IMR-90 (cell line): ENCODE measurements around the gene SEZ6L. TPM values are rescaled to one million over a fixed set of nuclear protein-coding genes. Genes with fewer than 3 reads are reported as not detected.

Experiments used
- ATAC-seq: fragments of 200-7000 bp; cut with Tn5 transposase; 2 replicates; pipeline ENCODE4 v1.9.1; 2020; ENCODE audit warnings: low read depth, mild to moderate bottlenecking, moderate library complexity
- BruUV-seq: library from RNA; stranded (reverse); fragments of 400-500 nt; replicated peaks from 2 replicates; lab custom pipeline; 2021; lab: Mats Ljungman, UMichigan
- CTCF ChIA-PET: fragments of 300-600 bp; formaldehyde crosslinking; extraction: SDS; loops from one replicate; lab custom pipeline; 2021; ENCODE audit warnings: antibody characterized with exemption; lab: Yijun Ruan, JAX
- POLR2A ChIA-PET: fragments of 300-600 bp; sonication (Branson Sonifier 250); formaldehyde crosslinking; loops from one replicate; lab custom pipeline; 2022; ENCODE audit warnings: antibody characterized with exemption; ENCODE audit not compliant: unreplicated experiment; lab: Charles Lee
- DNase-seq: peaks from one replicate; pipeline ENCODE4 v3.0.0; 2013
- H2AFZ ChIP-seq: replicated peaks from 2 replicates; pipeline ENCODE3; 2013; ENCODE audit warnings: low read length, mild to moderate bottlenecking; ENCODE audit not compliant: poor library complexity
- H2AK5ac ChIP-seq: 2 replicates; pipeline ENCODE4 v1.6.1; 2013; ENCODE audit warnings: low read depth, low read length, inconsistent platforms
- H2AK9ac ChIP-seq: replicated peaks from 2 replicates; pipeline ENCODE3; 2013; ENCODE audit warnings: mild to moderate bottlenecking, low read depth, low read length, moderate library complexity; ENCODE audit not compliant: poor library complexity
- H2BK120ac ChIP-seq: 2 replicates; pipeline ENCODE4 v1.6.1; 2013; ENCODE audit warnings: low read depth, low read length, inconsistent platforms
- H2BK15ac ChIP-seq: 3 replicates; pipeline ENCODE4 v1.6.1; 2013; ENCODE audit warnings: low read depth, low read length, inconsistent platforms
- H2BK20ac ChIP-seq: 2 replicates; pipeline ENCODE4 v1.6.1; 2013; ENCODE audit warnings: low read depth, mild to moderate bottlenecking, inconsistent platforms, low read length, moderate library complexity
- H2BK5ac ChIP-seq: 2 replicates; pipeline ENCODE4 v1.6.1; 2013; ENCODE audit warnings: mild to moderate bottlenecking, low read depth, low read length, inconsistent platforms; ENCODE audit not compliant: poor library complexity, severe bottlenecking
- H3K14ac ChIP-seq: replicated peaks from 2 replicates; pipeline ENCODE4 v1.6.1; 2013; ENCODE audit warnings: low read depth, low read length, inconsistent platforms
- H3K18ac ChIP-seq: 2 replicates; pipeline ENCODE4 v1.6.1; 2013; ENCODE audit warnings: low read depth, low read length, control low read depth
- H3K23ac ChIP-seq: 2 replicates; pipeline ENCODE4 v1.6.1; 2013; ENCODE audit warnings: low read depth, low read length, inconsistent platforms
- H3K27ac ChIP-seq: 2 replicates; pipeline ENCODE4 v1.5.1; 2013; ENCODE audit warnings: mild to moderate bottlenecking, control low read depth, low read length; ENCODE audit not compliant: insufficient read depth
- H3K27me3 ChIP-seq: 2 replicates; pipeline ENCODE4 v1.6.1; 2013; ENCODE audit warnings: low read length; ENCODE audit not compliant: control insufficient read depth, insufficient read depth
- H3K36me3 ChIP-seq: 2 replicates; pipeline ENCODE4 v1.6.1; 2013; ENCODE audit warnings: low read length, mixed read lengths; ENCODE audit not compliant: control insufficient read depth, insufficient read depth
- H3K4ac ChIP-seq: 2 replicates; pipeline ENCODE4 v1.6.1; 2013; ENCODE audit warnings: low read depth, low read length, inconsistent platforms
- H3K4me1 ChIP-seq: 2 replicates; pipeline ENCODE4 v1.6.1; 2013; ENCODE audit warnings: low read length, mixed read lengths; ENCODE audit not compliant: control insufficient read depth, insufficient read depth
- H3K4me2 ChIP-seq: 2 replicates; pipeline ENCODE4 v1.6.1; 2013; ENCODE audit warnings: low read depth, mild to moderate bottlenecking, control low read depth, low read length, moderate library complexity
- H3K4me3 ChIP-seq: 2 replicates; pipeline ENCODE4 v1.5.1; 2013; ENCODE audit warnings: low read depth, mild to moderate bottlenecking, control low read depth, low read length, moderate library complexity; ENCODE audit not compliant: insufficient read depth
- H3K56ac ChIP-seq: 2 replicates; pipeline ENCODE4 v1.6.1; 2013; ENCODE audit warnings: low read length, inconsistent platforms; ENCODE audit not compliant: insufficient read depth; ENCODE audit errors: extremely low read depth
- H3K79me1 ChIP-seq, 2 experiments: 2 replicates each; pipeline ENCODE4 v1.6.1; 2013; ENCODE audit warnings: low read length in 2 of 2, inconsistent platforms in 1 of 2, low read depth in 1 of 2
- H3K9ac ChIP-seq: 2 replicates; pipeline ENCODE4 v1.6.1; 2013; ENCODE audit warnings: low read depth, low read length, control low read depth
- H3K9me1 ChIP-seq: 2 replicates; pipeline ENCODE4 v1.6.1; 2013; ENCODE audit warnings: low read length, inconsistent platforms; ENCODE audit not compliant: insufficient read depth
- H3K9me3 ChIP-seq: 2 replicates; pipeline ENCODE4 v1.6.1; 2013; ENCODE audit warnings: low read length; ENCODE audit not compliant: control insufficient read depth, insufficient read depth
- H4K20me1 ChIP-seq: 2 replicates; pipeline ENCODE4 v1.6.1; 2013; ENCODE audit warnings: low read length, inconsistent platforms; ENCODE audit not compliant: insufficient read depth
- H4K5ac ChIP-seq: 2 replicates; pipeline ENCODE4 v1.6.1; 2013; ENCODE audit warnings: mild to moderate bottlenecking, low read depth, low read length, control low read depth
- H4K8ac ChIP-seq, 2 experiments: 2 replicates each; pipeline ENCODE4 v1.6.1; 2013; ENCODE audit warnings: low read depth in 2 of 2, low read length in 2 of 2, control low read depth in 1 of 2, inconsistent platforms in 1 of 2
- H4K91ac ChIP-seq: 2 replicates; pipeline ENCODE4 v1.6.1; 2013; ENCODE audit warnings: low read depth, low read length, inconsistent platforms; ENCODE audit not compliant: insufficient read depth
- BHLHE40 ChIP-seq: fragments of 150-350 bp; IDR thresholded peaks from 2 replicates; pipeline ENCODE4 v1.6.1; 2016; ENCODE audit warnings: mild to moderate bottlenecking, low read depth, low read length
- FOS ChIP-seq: fragments of 150-350 bp; IDR thresholded peaks from 2 replicates; pipeline ENCODE4 v1.6.1; 2016; ENCODE audit warnings: low read depth, low read length
- MAFK ChIP-seq: IDR thresholded peaks from 2 replicates; pipeline ENCODE4 v1.6.1; 2012; ENCODE audit warnings: low read depth, low read length, improper control_type of control experiment
- NFE2L2 ChIP-seq: fragments of 150-350 bp; IDR thresholded peaks from 2 replicates; pipeline ENCODE4 v1.6.1; 2016; ENCODE audit warnings: low read depth, mild to moderate bottlenecking, low read length
- RFX5 ChIP-seq: IDR thresholded peaks from 2 replicates; pipeline ENCODE4 v1.8.0; 2012; ENCODE audit warnings: low read depth, mild to moderate bottlenecking, low read length, moderate library complexity
- SMC3 ChIP-seq: fragments of 150-350 bp; IDR thresholded peaks from 2 replicates; pipeline ENCODE4 v1.6.1; 2016; ENCODE audit warnings: low read depth, mild to moderate bottlenecking, antibody characterized with exemption, low read length, moderate library complexity
- WGBS, 2 experiments: methylation state at CpG; one replicate each; pipeline versions ENCODE4 v1.1.5 to v1.1.7; 2013; ENCODE audit warnings: missing lambda C conversion rate in 2 of 2; ENCODE audit not compliant: insufficient read length in 1 of 2; ENCODE audit errors: extremely low coverage in 2 of 2; 5-methylcytosine and 5-hydroxymethylcytosine counted together
- dilution Hi-C: fragments of 300-500 bp; cut with HindIII; formaldehyde crosslinking; loops from one replicate; pipeline ENCODE4 v1.14.3; 2018; ENCODE audit warnings: low sequenced_read_pairs; ENCODE audit not compliant: unreplicated experiment
- in situ Hi-C: fragments of 300-500 bp; cut with MboI; formaldehyde crosslinking; loops from 3 replicates; pipeline ENCODE4 v1.14.3; 2019; ENCODE audit warnings: low sequenced_read_pairs, inconsistent platforms, mixed read lengths
- intact Hi-C: fragments of 100-400 bp; cut with micrococcal nuclease; formaldehyde crosslinking; loops from 2 replicates; pipeline ENCODE4 v1.10.0; 2022
- polyA plus RNA-seq, 3 experiments: library from polyadenylated mRNA; depleted of rRNA; stranded (reverse); fragments of >200 nt; gene quantifications; 2 replicates each; pipeline ENCODE4 v1.2.3, GENCODE V29; 2012; ENCODE audit warnings: low replicate concordance in 1 of 3
- total RNA-seq: library from RNA; depleted of rRNA; stranded (reverse); fragments of >200 nt; gene quantifications from 2 replicates; pipeline ENCODE4 v1.2.3, GENCODE V29; 2012
- TF ChIP-seq, protein P1 (sequence below): conservative IDR thresholded peaks from 2 replicates; pipeline ENCODE4 v1.5.1; 2012; ENCODE audit warnings: mild to moderate bottlenecking, low read depth, low read length, improper control_type of control experiment
- TF ChIP-seq, protein P2 (sequence below): fragments of 150-350 bp; IDR thresholded peaks from 2 replicates; pipeline ENCODE4 v1.6.1; 2016; ENCODE audit warnings: low read depth, mild to moderate bottlenecking, low read length, moderate library complexity, borderline replicate concordance

Gene SEZ6L
- total and polyA plus RNA-seq, 2 of the 4 experiments (the other 2 are of a cell fraction), result not detected

DNA sequence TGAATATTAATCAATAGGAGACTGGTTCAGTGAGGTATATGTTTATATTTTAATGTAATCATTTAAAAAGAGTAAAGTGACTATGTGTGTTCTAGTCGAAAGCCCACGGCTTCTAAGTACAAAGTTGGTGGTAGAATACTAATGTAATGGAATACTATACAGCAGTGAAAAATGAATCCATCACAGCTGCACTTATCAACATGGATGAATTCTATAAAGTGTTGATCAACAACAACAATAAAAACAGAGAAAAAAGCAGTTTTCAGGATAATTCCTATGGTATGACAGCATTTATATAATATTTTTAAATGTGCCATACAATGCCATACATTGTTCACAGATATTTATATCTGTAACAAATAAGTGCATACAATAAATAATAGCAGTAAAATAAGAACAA is 114.1 kb downstream of the SEZ6L start:
- no peak overlapping the region for H2BK120ac ChIP-seq
- dilution Hi-C loops, result no loop called here
- TF ChIP-seq FOS (no peak), BHLHE40 (no peak), NFE2L2 (no peak), RFX5 (no peak), MAFK (no peak), SMC3 (no peak)
- TF ChIP-seq, protein P1, sequence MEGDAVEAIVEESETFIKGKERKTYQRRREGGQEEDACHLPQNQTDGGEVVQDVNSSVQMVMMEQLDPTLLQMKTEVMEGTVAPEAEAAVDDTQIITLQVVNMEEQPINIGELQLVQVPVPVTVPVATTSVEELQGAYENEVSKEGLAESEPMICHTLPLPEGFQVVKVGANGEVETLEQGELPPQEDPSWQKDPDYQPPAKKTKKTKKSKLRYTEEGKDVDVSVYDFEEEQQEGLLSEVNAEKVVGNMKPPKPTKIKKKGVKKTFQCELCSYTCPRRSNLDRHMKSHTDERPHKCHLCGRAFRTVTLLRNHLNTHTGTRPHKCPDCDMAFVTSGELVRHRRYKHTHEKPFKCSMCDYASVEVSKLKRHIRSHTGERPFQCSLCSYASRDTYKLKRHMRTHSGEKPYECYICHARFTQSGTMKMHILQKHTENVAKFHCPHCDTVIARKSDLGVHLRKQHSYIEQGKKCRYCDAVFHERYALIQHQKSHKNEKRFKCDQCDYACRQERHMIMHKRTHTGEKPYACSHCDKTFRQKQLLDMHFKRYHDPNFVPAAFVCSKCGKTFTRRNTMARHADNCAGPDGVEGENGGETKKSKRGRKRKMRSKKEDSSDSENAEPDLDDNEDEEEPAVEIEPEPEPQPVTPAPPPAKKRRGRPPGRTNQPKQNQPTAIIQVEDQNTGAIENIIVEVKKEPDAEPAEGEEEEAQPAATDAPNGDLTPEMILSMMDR, result no peak
- TF ChIP-seq, protein P2, sequence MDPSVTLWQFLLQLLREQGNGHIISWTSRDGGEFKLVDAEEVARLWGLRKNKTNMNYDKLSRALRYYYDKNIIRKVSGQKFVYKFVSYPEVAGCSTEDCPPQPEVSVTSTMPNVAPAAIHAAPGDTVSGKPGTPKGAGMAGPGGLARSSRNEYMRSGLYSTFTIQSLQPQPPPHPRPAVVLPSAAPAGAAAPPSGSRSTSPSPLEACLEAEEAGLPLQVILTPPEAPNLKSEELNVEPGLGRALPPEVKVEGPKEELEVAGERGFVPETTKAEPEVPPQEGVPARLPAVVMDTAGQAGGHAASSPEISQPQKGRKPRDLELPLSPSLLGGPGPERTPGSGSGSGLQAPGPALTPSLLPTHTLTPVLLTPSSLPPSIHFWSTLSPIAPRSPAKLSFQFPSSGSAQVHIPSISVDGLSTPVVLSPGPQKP, result no peak
- H3K14ac ChIP-seq, result no peak overlapping the region
- no peak overlapping the region for H3K4me2 ChIP-seq
- H3K23ac ChIP-seq, result no peak overlapping the region
- H3K27me3 ChIP-seq, result no peaks in the 10 kb centered on the region
- no peaks in the 10 kb centered on the region for H3K79me1 ChIP-seq
- H4K5ac ChIP-seq, result no peak overlapping the region
- H3K4me3 ChIP-seq, result no peak overlapping the region
- no peak overlapping the region for H2BK15ac ChIP-seq
- DNase-seq, result no peak
- ATAC-seq, result no peak
- in situ Hi-C loops, result no loop called here
- H2BK20ac ChIP-seq, result no peak overlapping the region
- no TSS peak for BruUV-seq
- H2AFZ ChIP-seq, result no peak overlapping the region
- H3K56ac ChIP-seq, result no peak overlapping the region
- POLR2A ChIA-PET, result no interaction called here
- no peak overlapping the region for H2BK5ac ChIP-seq
- H3K9ac ChIP-seq, result no peak overlapping the region
- CTCF ChIA-PET, result no interaction called here
- H2AK5ac ChIP-seq, result no peak overlapping the region
- WGBS, 2 experiments, result no CpG with 5 or more reads among the region's 2 CpGs
- H4K20me1 ChIP-seq, result no peaks in the 10 kb centered on the region
- H3K36me3 ChIP-seq, result no peaks in the 10 kb centered on the region
- H3K4ac ChIP-seq, result no peak overlapping the region
- H4K8ac ChIP-seq, result no peak overlapping the region
- no peaks in the 10 kb centered on the region for H3K9me3 ChIP-seq
- H2AK9ac ChIP-seq, result no peak overlapping the region
- intact Hi-C loops, result no loop called here
- no peak overlapping the region for H4K91ac ChIP-seq
- no peak overlapping the region for H3K27ac ChIP-seq
- H3K18ac ChIP-seq, result no peak overlapping the region
- H3K9me1 ChIP-seq, result no peaks in the 10 kb centered on the region
- H3K4me1 ChIP-seq, result no peaks in the 10 kb centered on the region
